DMS 273 treated with DMSO at 0.1 percent for 48 hours (cell line): ENCODE results near the gene GFPT1.

Source experiments
- DNase-seq: peaks from one replicate; lab custom pipeline; 2025; lab: John Stamatoyannopoulos, UW

Gene GFPT1

GRCh38 chr2:69291004-69291650 is 95.9 kb downstream of the GFPT1 start:
- no peak for DNase-seq

DNA sequence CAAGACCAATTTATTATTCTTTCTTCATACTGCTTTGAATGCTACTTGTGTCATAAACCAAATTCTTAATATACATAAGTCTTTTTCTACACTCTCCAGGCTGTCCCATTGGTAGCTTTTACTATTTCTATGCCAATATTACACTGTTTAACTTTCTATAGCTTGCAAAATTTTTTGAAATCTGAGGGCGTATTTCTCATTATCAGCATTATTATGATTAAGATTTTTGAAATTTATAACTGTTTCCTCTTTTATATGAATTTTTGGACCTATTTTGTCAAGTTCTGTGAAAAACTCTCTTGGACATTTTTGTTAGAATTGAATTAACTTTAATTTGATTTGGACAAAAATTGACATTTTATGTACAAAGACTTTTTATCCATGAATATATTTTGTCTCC is 98.6 kb downstream of the GFPT1 start:
- no peak for DNase-seq

- DNase-seq = no peak
These were observed 99.5 kb downstream of the GFPT1 start for GRCh38 chr2:69287544-69287943.

GRCh38 chr2:69285379-69285894 is 101.6 kb downstream of the GFPT1 start:
- no peak for DNase-seq

DNA sequence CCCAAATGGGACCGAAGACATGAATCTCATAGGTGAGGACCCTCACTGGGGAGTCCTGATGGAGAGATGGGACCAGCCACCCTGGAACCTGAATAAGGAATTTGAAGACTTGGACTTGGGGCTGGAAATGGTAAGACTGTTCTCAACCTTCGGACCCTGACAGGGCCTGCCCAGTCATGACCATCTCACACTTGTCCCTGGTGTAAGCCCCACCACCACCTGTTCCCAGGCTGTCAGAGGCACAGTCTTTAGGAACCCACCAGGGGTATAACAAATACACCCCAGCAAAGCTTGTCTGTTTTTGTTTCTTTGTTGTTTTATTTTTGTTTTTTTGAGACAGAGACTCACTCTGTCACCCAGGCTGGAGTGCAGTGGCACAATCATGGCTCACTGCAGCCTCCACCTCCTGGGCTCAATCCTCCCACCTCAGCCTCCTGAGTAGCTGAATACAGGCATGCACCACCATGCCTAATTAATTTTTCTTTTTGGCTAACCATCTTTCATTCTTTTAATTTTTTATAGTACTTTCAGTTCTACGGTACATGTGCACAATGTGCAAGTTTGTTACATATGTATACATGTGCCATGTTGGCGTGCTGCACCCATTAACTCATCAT is 106.1 kb downstream of the GFPT1 start:
- no peak for DNase-seq

DNA sequence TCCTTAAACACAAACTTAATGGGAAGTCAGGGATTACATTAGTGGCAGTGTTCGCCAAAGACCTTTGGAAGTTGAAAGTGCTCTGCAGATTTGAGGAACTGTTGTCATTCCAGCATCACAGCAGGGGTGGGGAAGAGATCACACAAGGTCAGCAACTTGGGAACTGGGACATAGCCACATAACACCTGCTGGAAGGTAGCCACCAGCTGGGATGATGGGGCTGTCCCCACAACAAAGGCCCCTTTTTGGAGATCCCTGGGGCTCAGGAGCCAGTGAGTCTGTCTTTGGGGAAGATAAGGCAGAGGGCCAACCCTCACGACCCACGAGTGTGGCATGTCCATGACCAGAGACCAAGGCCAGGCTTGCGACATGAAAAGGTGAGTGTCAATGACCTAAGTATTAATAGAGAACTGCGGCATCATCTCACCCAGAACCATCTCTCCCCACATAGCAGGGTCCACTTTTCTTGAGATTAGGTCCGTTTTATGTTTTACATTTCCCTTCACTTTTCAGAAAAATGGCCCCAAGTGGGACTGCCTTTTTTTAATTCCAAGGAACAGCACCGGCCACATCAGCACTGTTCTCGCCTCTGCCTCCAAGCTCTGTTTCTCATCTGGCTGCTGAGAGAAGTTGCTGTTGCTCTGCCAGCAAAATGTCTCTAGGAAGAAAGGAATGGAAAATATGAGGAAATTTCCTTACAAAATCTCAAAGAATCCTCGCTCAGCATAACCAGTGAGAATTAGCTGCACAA is 106.9 kb downstream of the GFPT1 start:
- no peak for DNase-seq

- DNase-seq = no peak
These were observed 107.8 kb downstream of the GFPT1 start for GRCh38 chr2:69279211-69279610.

GRCh38 chr2:69278366-69278765 is 108.7 kb downstream of the GFPT1 start:
- DNase-seq = no peak

GRCh38 chr2:69275490-69275889 is 111.5 kb downstream of the GFPT1 start:
- DNase-seq = no peak

DNA sequence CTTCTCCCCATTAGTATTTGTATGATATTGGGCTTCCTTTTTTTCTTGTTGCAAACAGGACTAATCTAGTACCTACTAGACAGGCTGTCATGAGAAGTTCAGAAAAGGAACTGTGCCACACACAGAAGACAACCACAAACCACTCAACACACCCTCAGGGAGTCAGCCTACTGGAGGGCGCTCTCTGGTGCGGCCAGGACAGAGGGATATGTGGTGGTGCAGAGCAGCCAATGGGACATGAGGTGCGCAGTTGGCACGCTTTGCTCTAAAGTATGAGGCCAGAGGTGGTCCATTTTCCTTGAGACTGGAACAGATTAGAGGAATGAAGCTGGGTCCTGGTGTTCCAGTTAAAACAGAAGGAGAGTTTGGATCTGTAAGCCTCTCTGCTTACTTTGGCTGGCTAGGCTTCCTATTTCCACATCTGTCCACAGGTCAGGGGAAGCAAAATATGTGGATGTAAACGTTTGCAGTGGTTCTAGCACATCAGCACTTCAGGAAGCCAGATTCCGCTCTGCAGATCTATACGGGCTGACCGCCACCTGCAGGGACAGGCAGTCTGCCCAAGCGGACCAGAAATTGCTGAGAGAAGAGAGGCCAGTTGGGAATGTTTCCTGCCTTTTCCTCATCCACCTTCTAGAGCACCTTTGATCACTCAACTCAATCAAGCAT is 114.1 kb downstream of the GFPT1 start:
- no peak for DNase-seq

DNA sequence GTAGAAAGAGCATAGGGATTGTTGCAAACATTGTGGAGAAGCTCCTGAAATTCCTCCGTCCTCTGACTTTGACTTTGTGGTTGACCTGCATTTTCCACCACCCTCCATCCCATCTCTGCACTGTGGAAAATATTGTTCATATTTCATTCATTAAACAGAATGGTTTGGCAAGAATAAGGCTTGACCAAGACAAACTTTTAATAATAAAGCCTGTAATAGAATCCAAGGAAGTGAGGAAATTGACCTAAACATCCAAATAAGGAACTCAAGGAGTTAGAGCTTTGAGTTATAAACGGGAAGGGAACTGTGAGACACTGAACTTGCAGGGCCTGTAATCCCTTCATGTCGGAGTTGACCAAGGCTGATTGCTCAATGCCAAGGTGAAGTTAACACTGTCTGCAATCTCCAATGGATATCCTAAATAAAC is 115.2 kb downstream of the GFPT1 start:
- DNase-seq = no peak
